ENCODE data around the gene AGBL4.

The AGBL4 gene

GRCh38 chr1:49723662-49724061, 300.1 kb downstream of the AGBL4 start:
- no peaks in the 10 kb centered on the region for H3K9me3 ChIP-seq

DNA sequence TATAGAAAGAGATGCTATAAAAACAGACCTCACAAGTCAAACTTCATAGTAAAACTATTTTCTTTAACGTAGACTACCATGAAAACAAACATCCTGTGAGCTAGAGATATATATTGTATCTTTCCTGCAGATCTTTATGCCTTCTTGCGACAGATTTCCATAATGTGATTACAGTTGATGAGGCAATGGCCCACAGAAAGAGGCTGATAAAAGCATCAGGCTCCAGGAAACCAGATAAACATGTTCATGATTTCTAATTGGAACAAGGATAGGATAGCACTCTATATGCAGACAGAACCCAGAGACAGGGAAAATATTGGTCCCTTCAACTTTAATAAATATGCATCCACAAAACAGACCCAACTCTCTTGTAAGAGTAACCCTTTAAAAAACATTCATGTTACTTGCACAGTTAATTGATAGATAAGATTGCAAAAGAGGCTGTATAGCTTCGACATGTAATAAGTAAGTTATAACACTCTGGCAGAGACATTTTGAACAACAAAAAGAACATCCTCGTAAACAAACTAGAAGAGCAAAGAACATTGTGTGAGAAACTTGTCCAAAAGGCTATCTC, 329.4 kb downstream of the AGBL4 start:
- TF ChIP-seq Cebpa-rat (IDR thresholded peaks at IDR 0.05): no peak
- Histone ChIP-seq H4K20me1 (no peaks in the 10 kb centered on the region), H3K27me3 (no peaks in the 10 kb centered on the region), H3K4me1 (no peaks in the 10 kb centered on the region), H3K27ac (no peak overlapping the region), H3K9ac (no peak overlapping the region), H3K36me3 (no peaks in the 10 kb centered on the region), H3K4me3 (no peak overlapping the region), H3K9me3 (peaks cover under 1% of the 10 kb centered on the region; the same call in 1 of the 2 replicates), H3K4me2 (no peak overlapping the region)

More at GRCh38 chr1:49723662-49724061, 300.1 kb downstream of the AGBL4 start:
- Histone ChIP-seq H3K36me3 (no peaks in the 10 kb centered on the region), H3K27ac (no peak overlapping the region), H3K4me3 (no peak overlapping the region), H3K4me1 (no peaks in the 10 kb centered on the region), H4K20me1 (no peaks in the 10 kb centered on the region), H3K4me2 (no peak overlapping the region), H3K9ac (no peak overlapping the region), H3K27me3 (no peaks in the 10 kb centered on the region)
- TF ChIP-seq Cebpa-rat (IDR thresholded peaks at IDR 0.05): no peak

GRCh38 chr1:49686107-49686506, 337.6 kb downstream of the AGBL4 start:
- no peaks in the 10 kb centered on the region for H3K4me1 ChIP-seq
- H3K9ac ChIP-seq: no peak overlapping the region
- H3K9me3 ChIP-seq: peaks cover 11% of the 10 kb centered on the region; the same call in 1 of the 2 replicates
- H3K4me3 ChIP-seq: no peak overlapping the region
- H3K27me3 ChIP-seq: no peaks in the 10 kb centered on the region
- H4K20me1 ChIP-seq: no peaks in the 10 kb centered on the region
- H3K27ac ChIP-seq: no peak overlapping the region
- no peak overlapping the region for H3K4me2 ChIP-seq
- no peak for TF ChIP-seq Cebpa-rat (IDR thresholded peaks at IDR 0.05)
- no peaks in the 10 kb centered on the region for H3K36me3 ChIP-seq

DNA sequence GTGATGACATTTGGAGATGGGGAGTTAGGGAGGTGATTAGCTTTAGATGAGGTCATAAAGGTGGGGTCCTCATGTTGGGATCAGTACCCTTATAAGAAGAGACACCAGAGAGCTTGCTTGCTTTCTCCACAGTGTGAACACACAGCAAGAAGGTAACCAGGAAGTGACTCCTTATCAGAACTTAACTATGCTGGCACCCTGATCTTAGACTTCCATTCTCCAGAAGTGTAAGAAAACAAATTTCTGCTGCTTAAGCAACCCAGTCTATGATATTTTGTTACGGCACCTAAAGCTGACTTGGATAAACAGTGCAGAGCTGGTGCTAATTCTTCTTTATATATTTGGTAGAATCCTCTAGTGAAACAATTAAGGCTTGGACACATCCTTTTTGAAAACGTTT, 346.0 kb downstream of the AGBL4 start:
- Histone ChIP-seq H3K9ac (no peak overlapping the region), H3K36me3 (no peaks in the 10 kb centered on the region), H3K4me3 (no peak overlapping the region), H4K20me1 (no peaks in the 10 kb centered on the region), H3K27ac (no peak overlapping the region), H3K27me3 (no peaks in the 10 kb centered on the region), H3K4me1 (no peaks in the 10 kb centered on the region), H3K4me2 (no peak overlapping the region), H3K9me3 (peaks cover 6% of the 10 kb centered on the region; the same call in 1 of the 2 replicates)
- no peak for TF ChIP-seq Cebpa-rat (IDR thresholded peaks at IDR 0.05)

- no peak for TF ChIP-seq Cebpa-rat (IDR thresholded peaks at IDR 0.05)
- H4K20me1 ChIP-seq: no peaks in the 10 kb centered on the region
- H3K27ac ChIP-seq: no peak overlapping the region
- no peaks in the 10 kb centered on the region for H3K27me3 ChIP-seq
- no peak overlapping the region for H3K4me2 ChIP-seq
- H3K9me3 ChIP-seq: peaks cover 9% of the 10 kb centered on the region; the same call in 1 of the 2 replicates
- H3K4me1 ChIP-seq: no peaks in the 10 kb centered on the region
- no peak overlapping the region for H3K9ac ChIP-seq
- no peaks in the 10 kb centered on the region for H3K36me3 ChIP-seq
- H3K4me3 ChIP-seq: no peak overlapping the region
These were observed 372.6 kb downstream of the AGBL4 start for GRCh38 chr1:49651136-49651535.

DNA sequence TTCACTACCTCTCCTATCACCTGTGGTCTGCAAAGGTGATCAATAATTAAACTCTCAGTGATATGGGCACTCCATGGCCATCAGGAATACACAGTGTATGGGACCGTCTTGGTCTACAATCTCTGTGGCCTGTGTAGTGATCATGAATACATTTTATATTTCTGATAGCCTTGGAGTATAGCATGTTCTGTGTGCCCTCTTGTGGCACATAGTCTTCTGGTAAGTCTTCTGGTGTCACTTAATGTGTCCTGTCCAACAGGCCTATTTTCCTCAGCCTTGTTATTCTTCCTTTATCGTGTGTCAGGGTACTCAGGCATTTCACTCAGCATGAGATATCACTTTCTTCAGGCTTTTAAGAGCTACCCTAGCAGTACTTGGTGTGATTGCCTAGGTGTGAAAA, 393.6 kb downstream of the AGBL4 start:
- TF ChIP-seq Cebpa-rat (IDR thresholded peaks at IDR 0.05): no peak

GRCh38 chr1:49627781-49628180, 396.0 kb downstream of the AGBL4 start:
- Histone ChIP-seq H3K27me3 (no peaks in the 10 kb centered on the region), H3K4me2 (no peak overlapping the region), H4K20me1 (no peaks in the 10 kb centered on the region), H3K36me3 (no peaks in the 10 kb centered on the region), H3K27ac (no peak overlapping the region), H3K4me3 (no peak overlapping the region), H3K9me3 (no peaks in the 10 kb centered on the region), H3K4me1 (no peaks in the 10 kb centered on the region), H3K9ac (no peak overlapping the region)
- no peak for TF ChIP-seq Cebpa-rat (IDR thresholded peaks at IDR 0.05)

More for the DNA sequence above, 393.6 kb downstream of the AGBL4 start:
- Histone ChIP-seq H3K27me3 (no peaks in the 10 kb centered on the region), H3K4me2 (no peak overlapping the region), H3K27ac (no peak overlapping the region), H4K20me1 (no peaks in the 10 kb centered on the region), H3K36me3 (no peaks in the 10 kb centered on the region), H3K9ac (no peak overlapping the region), H3K9me3 (no peaks in the 10 kb centered on the region), H3K4me1 (no peaks in the 10 kb centered on the region), H3K4me3 (no peak overlapping the region)

DNA sequence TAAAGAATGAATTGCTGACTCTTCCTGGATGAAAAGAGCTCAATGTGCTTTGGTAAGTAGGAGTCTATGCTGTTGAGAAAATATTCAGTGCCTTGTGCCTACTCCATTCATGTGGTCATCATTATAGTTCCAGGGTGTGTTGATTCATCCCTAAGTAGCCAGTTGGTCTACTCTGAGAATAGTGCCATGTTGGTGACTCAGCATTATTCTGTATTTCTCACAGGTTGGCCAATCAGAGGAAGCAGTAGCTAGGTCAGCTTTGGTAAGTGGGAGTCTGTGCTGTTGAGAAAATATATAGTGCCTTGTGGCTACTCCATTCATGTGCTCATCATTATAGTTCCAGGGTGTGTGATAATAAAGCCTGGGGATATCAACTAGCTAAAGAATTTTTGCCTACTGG, 397.3 kb downstream of the AGBL4 start:
- H3K9me3 ChIP-seq: no peaks in the 10 kb centered on the region
- H4K20me1 ChIP-seq: no peaks in the 10 kb centered on the region
- no peak overlapping the region for H3K9ac ChIP-seq
- H3K4me2 ChIP-seq: no peak overlapping the region
- H3K27me3 ChIP-seq: no peaks in the 10 kb centered on the region
- no peak overlapping the region for H3K27ac ChIP-seq
- H3K36me3 ChIP-seq: no peaks in the 10 kb centered on the region
- H3K4me3 ChIP-seq: no peak overlapping the region
- no peaks in the 10 kb centered on the region for H3K4me1 ChIP-seq
- TF ChIP-seq Cebpa-rat (IDR thresholded peaks at IDR 0.05): no peak

DNA sequence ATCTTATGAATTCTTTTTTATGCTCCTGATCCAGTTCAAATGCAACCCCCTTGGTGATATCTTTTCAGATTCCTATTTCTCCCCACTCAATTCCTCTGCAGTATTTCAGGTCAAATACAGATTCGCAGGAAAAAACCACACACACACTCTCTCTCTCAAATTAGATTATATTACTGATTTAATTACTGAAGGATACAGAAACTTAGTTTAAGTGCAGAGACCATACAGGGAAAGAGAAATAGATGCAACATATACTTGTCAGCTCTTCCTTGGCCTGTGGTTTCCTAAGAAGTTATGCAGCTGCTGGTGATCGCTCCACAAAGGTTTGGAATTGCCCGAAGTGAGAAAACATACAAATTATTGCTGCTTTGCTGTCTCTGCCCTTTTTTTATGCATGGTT, 400.9 kb downstream of the AGBL4 start:
- Histone ChIP-seq H3K36me3 (no peaks in the 10 kb centered on the region), H3K4me1 (no peaks in the 10 kb centered on the region), H3K9me3 (0 out of 2 replicates have a peak, but pooled peaks cover 10% of the 10 kb centered on the region), H3K4me2 (no peak overlapping the region), H3K27me3 (no peaks in the 10 kb centered on the region), H3K4me3 (no peak overlapping the region), H3K27ac (no peak overlapping the region), H4K20me1 (no peaks in the 10 kb centered on the region), H3K9ac (no peak overlapping the region)
- no peak for TF ChIP-seq Cebpa-rat (IDR thresholded peaks at IDR 0.05)

DNA sequence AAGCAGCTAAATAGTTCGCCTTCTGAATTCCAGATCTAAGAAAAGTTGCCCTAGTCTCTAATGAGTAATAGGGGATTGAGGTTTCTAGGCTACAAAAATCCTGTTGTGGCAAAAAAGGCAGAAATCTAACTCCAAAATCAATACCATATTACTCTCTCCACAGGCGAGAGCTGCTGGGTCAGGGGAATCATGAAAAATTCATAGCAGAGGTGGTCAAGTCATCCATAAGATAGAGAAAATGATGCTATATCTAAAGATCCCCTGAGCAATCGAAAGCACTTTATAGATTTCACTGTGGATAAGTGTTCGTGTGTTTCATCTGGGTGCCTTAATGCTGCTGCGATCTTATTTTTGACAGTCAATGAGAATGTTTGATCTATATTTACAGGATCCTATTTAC, 417.7 kb downstream of the AGBL4 start:
- Histone ChIP-seq H3K4me1 (no peaks in the 10 kb centered on the region), H4K20me1 (no peaks in the 10 kb centered on the region), H3K4me2 (no peak overlapping the region), H3K27ac (no peak overlapping the region), H3K36me3 (no peaks in the 10 kb centered on the region), H3K9me3 (peaks cover 7% of the 10 kb centered on the region), H3K27me3 (no peaks in the 10 kb centered on the region), H3K4me3 (no peak overlapping the region), H3K9ac (no peak overlapping the region)
- TF ChIP-seq Cebpa-rat (IDR thresholded peaks at IDR 0.05): no peak

GRCh38 chr1:49597436-49597835, 426.3 kb downstream of the AGBL4 start:
- no peak for TF ChIP-seq Cebpa-rat (IDR thresholded peaks at IDR 0.05)
- Histone ChIP-seq H3K4me2 (no peak overlapping the region), H3K27me3 (no peaks in the 10 kb centered on the region), H3K4me3 (no peak overlapping the region), H3K4me1 (no peaks in the 10 kb centered on the region), H3K9ac (no peak overlapping the region), H3K36me3 (no peaks in the 10 kb centered on the region), H3K9me3 (peaks cover 14% of the 10 kb centered on the region), H4K20me1 (no peaks in the 10 kb centered on the region), H3K27ac (no peak overlapping the region)

All from BLaER1 (cell line).